ENCODE measurements around the gene TANC1. TPM values are rescaled to one million over a fixed set of nuclear protein-coding genes. Genes with fewer than 3 reads are reported as not detected.

TANC1 gene
- total and polyA plus RNA-seq, 2 experiments from 2014 or later = 22.1 to 34.8 TPM

DNA sequence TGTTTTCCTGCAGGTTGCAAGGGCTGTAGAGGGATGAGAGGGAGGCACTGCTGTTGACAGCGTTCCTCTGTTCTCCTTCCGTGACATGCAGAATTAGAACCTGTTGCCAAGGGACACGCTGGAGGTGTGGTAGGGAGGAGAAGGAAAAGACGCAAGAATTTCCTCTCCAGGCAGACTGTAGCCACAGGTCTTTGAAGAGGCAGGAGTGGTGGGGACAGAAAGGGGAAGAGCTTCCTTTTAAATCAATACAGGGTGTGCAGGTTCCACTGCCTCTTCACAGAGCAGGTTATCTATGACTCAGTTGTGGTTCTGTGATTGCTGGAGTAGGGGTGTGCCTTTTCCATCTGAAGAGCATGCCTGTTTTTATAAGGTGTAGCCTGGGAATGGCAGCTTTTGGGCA, 185.0 kb downstream of the TANC1 start:
- H3K27ac ChIP-seq = no peak overlapping the region
- no peaks in the 10 kb centered on the region for H3K27me3 ChIP-seq
- TF ChIP-seq CTCF (IDR thresholded peaks at IDR 0.05; ENCODE audit: low read depth, low read length) = no peak
- no peak overlapping the region for H3K4me3 ChIP-seq
- peaks cover 8% of the 10 kb centered on the region for H3K36me3 ChIP-seq
- no peak for DNase-seq (ENCODE audit: low read depth in 1 of 2, low spot score in 1 of 2)
- H3K9me3 ChIP-seq (ENCODE audit: low read depth) = no peaks in the 10 kb centered on the region
- peaks cover 7% of the 10 kb centered on the region for H3K4me1 ChIP-seq (ENCODE audit: low read depth)

GRCh38 chr2:159153951-159154350, 185.5 kb downstream of the TANC1 start:
- Histone ChIP-seq H3K4me3 (no peak overlapping the region), H3K27ac (no peak overlapping the region), H3K4me1 (ENCODE audit: low read depth) (peaks cover 7% of the 10 kb centered on the region), H3K36me3 (peaks cover 8% of the 10 kb centered on the region), H3K9me3 (ENCODE audit: low read depth) (no peaks in the 10 kb centered on the region), H3K27me3 (no peaks in the 10 kb centered on the region)
- TF ChIP-seq CTCF (IDR thresholded peaks at IDR 0.05; ENCODE audit: low read depth, low read length) = no peak
- DNase-seq (ENCODE audit: low read depth in 1 of 2, low spot score in 1 of 2) = no peak

GRCh38 chr2:159154366-159154765, 185.9 kb downstream of the TANC1 start:
- DNase-seq (ENCODE audit: low read depth in 1 of 2, low spot score in 1 of 2) = no peak
- no peak for TF ChIP-seq CTCF (IDR thresholded peaks at IDR 0.05; ENCODE audit: low read depth, low read length)
- H3K4me3 ChIP-seq = no peak overlapping the region
- H3K9me3 ChIP-seq (ENCODE audit: low read depth) = no peaks in the 10 kb centered on the region
- H3K36me3 ChIP-seq = peaks cover 8% of the 10 kb centered on the region
- no peak overlapping the region for H3K27ac ChIP-seq
- H3K27me3 ChIP-seq = no peaks in the 10 kb centered on the region
- H3K4me1 ChIP-seq (ENCODE audit: low read depth) = peaks cover 7% of the 10 kb centered on the region

GRCh38 chr2:159155320-159155719, 186.9 kb downstream of the TANC1 start:
- TF ChIP-seq CTCF (IDR thresholded peaks at IDR 0.05; ENCODE audit: low read depth, low read length) = no peak
- Histone ChIP-seq H3K27me3 (no peaks in the 10 kb centered on the region), H3K4me1 (ENCODE audit: low read depth) (peaks cover 7% of the 10 kb centered on the region), H3K9me3 (ENCODE audit: low read depth) (no peaks in the 10 kb centered on the region), H3K4me3 (no peak overlapping the region), H3K36me3 (peaks cover 8% of the 10 kb centered on the region), H3K27ac (no peak overlapping the region)
- DNase-seq (ENCODE audit: low read depth in 1 of 2, low spot score in 1 of 2) = no peak

DNA sequence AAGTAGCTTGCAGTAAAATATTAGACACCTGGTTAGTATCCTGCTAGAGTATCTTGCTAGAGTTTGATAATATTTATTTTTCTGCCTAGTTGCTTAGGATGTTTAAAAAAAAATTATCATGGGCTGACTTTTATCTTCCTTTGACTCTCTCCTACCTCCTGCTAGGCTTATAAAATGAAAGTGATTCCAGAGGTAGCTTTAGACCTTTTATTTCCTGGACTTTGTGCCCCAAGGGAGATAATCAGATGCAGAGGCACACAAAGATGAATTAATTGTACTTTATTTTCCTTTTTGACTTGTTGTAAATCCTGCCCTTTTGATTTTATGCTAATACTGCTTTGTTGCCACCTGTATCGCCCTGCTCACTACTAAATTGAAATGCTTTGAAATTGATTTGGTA, 187.4 kb downstream of the TANC1 start:
- Histone ChIP-seq H3K36me3 (peaks cover 7% of the 10 kb centered on the region), H3K27me3 (no peaks in the 10 kb centered on the region)

More for the DNA sequence above, 187.4 kb downstream of the TANC1 start:
- no peak for TF ChIP-seq CTCF (IDR thresholded peaks at IDR 0.05; ENCODE audit: low read depth, low read length)
- H3K9me3 ChIP-seq (ENCODE audit: low read depth) = no peaks in the 10 kb centered on the region
- peaks cover 7% of the 10 kb centered on the region for H3K4me1 ChIP-seq (ENCODE audit: low read depth)
- no peak overlapping the region for H3K27ac ChIP-seq
- H3K4me3 ChIP-seq = no peak overlapping the region
- DNase-seq (ENCODE audit: low read depth in 1 of 2, low spot score in 1 of 2) = no peak
